GM23338 (cell line): ENCODE results near the gene MAPK8IP3. TPM values are rescaled to one million over a fixed set of nuclear protein-coding genes. Genes with fewer than 3 reads are reported as not detected.

ENCODE experiments used
- ATAC-seq: fragments of 200-7000 bp; cut with Tn5 transposase; 3 replicates; pipeline ENCODE4 v1.9.1; 2020
- DNase-seq: peaks from one replicate; pipeline ENCODE4 v3.0.0-alpha.2; 2015; ENCODE audit warnings: low spot score
- H2AFZ ChIP-seq: fragments of 200-600 bp; sonication (generic); 2 replicates; pipeline ENCODE4 v1.8.0; 2016; ENCODE audit warnings: antibody characterized with exemption, mild to moderate bottlenecking, moderate library complexity
- H3F3A ChIP-seq: fragments of 200-600 bp; sonication (generic); replicated peaks from 2 replicates; pipeline ENCODE4 v1.8.0; 2017; ENCODE audit warnings: antibody characterized with exemption, mixed run types, low read depth
- H3K27ac ChIP-seq: fragments of 200-600 bp; sonication (generic); 2 replicates; pipeline ENCODE4 v1.6.1; 2016; ENCODE audit warnings: low read depth
- H3K27me3 ChIP-seq: fragments of 200-600 bp; sonication (generic); 2 replicates; pipeline ENCODE4 v1.8.0; 2016; ENCODE audit warnings: mild to moderate bottlenecking, mixed run types, moderate library complexity; ENCODE audit not compliant: insufficient read depth
- H3K36me3 ChIP-seq: fragments of 200-600 bp; sonication (generic); 2 replicates; pipeline ENCODE4 v1.8.0; 2016; ENCODE audit warnings: mild to moderate bottlenecking; ENCODE audit not compliant: insufficient read depth
- H3K4me1 ChIP-seq: fragments of 200-600 bp; sonication (generic); 2 replicates; pipeline ENCODE4 v1.8.0; 2016; ENCODE audit warnings: mild to moderate bottlenecking, moderate library complexity; ENCODE audit not compliant: insufficient read depth
- H3K4me2 ChIP-seq: fragments of 200-600 bp; sonication (generic); 2 replicates; pipeline ENCODE4 v1.7.1; 2017; ENCODE audit warnings: mixed run types
- H3K4me3 ChIP-seq: fragments of 200-600 bp; sonication (generic); 2 replicates; pipeline ENCODE4 v1.6.1; 2016; ENCODE audit warnings: mixed run types
- H3K79me2 ChIP-seq: fragments of 200-600 bp; sonication (generic); replicated peaks from 2 replicates; pipeline ENCODE4 v1.8.0; 2017; ENCODE audit warnings: mild to moderate bottlenecking; ENCODE audit not compliant: insufficient read depth
- H3K9me2 ChIP-seq: fragments of 200-600 bp; sonication (generic); 2 replicates; pipeline ENCODE4 v1.8.0; 2017; ENCODE audit not compliant: insufficient read depth
- H4K20me1 ChIP-seq: fragments of 200-600 bp; sonication (generic); replicated peaks from 2 replicates; pipeline ENCODE4 v1.8.0; 2017; ENCODE audit warnings: mild to moderate bottlenecking; ENCODE audit not compliant: insufficient read depth
- H3K27ac Mint-ChIP-seq: 2 replicates; pipeline ENCODE4 v1.8.0; 2020; ENCODE audit warnings: inconsistent platforms, mild to moderate bottlenecking, moderate library complexity, mixed read lengths
- H3K27me3 Mint-ChIP-seq: 3 replicates; pipeline ENCODE4 v1.8.0; 2022; ENCODE audit warnings: low read depth, mild to moderate bottlenecking, moderate library complexity, mixed read lengths, inconsistent platforms; ENCODE audit not compliant: insufficient read depth, poor library complexity
- H3K36me3 Mint-ChIP-seq: 3 replicates; pipeline ENCODE4 v1.8.0; 2021; ENCODE audit warnings: low read depth, mild to moderate bottlenecking, inconsistent platforms, moderate library complexity, mixed read lengths
- H3K4me1 Mint-ChIP-seq: 3 replicates; pipeline ENCODE4 v1.8.0; 2020; ENCODE audit warnings: mild to moderate bottlenecking, inconsistent platforms, mixed read lengths
- H3K4me3 Mint-ChIP-seq: 3 replicates; pipeline ENCODE4 v1.8.0; 2021; ENCODE audit warnings: moderate library complexity, mild to moderate bottlenecking, inconsistent platforms, mixed read lengths
- H3K9me3 Mint-ChIP-seq: 3 replicates; pipeline ENCODE4 v1.8.0; 2020; ENCODE audit warnings: moderate library complexity, mild to moderate bottlenecking, inconsistent platforms, mixed read lengths
- CREB1 ChIP-seq: fragments of 250-450 bp; sonication (Bioruptor Pico); IDR thresholded peaks from 2 replicates; pipeline ENCODE4 v1.5.0; 2020; ENCODE audit warnings: low read depth, mild to moderate bottlenecking, moderate library complexity
- CTCF ChIP-seq, 2 experiments: fragments of 200-600 bp in 1 of 2; sonication (generic) in 1 of 2; conservative IDR thresholded peaks; 2 replicates each; pipeline versions ENCODE4 v1.5.1 to v1.6.1; 2016 to 2017; ENCODE audit warnings: antibody characterized with exemption in 2 of 2, low read depth in 2 of 2, mild to moderate bottlenecking in 2 of 2, moderate library complexity in 1 of 2
- ETS1 ChIP-seq: IDR thresholded peaks from 2 replicates; pipeline ENCODE4 v1.6.1; 2016; ENCODE audit warnings: antibody characterized with exemption
- EZH2 ChIP-seq: fragments of 200-600 bp; sonication (generic); IDR thresholded peaks from one replicate; pipeline ENCODE4 v1.8.0; 2017; ENCODE audit warnings: antibody characterized with exemption, mild to moderate bottlenecking, low read depth; ENCODE audit not compliant: unreplicated experiment
- EZH2phosphoT487 ChIP-seq: fragments of 200-600 bp; sonication (generic); IDR thresholded peaks from one replicate; pipeline ENCODE4 v1.8.1; 2018; ENCODE audit warnings: antibody characterized with exemption; ENCODE audit not compliant: unreplicated experiment
- JUNB ChIP-seq: IDR thresholded peaks from one replicate; pipeline ENCODE4 v1.6.1; 2016; ENCODE audit warnings: antibody characterized with exemption; ENCODE audit not compliant: unreplicated experiment
- NANOG ChIP-seq: IDR thresholded peaks from 2 replicates; pipeline ENCODE4 v1.6.1; 2016; ENCODE audit warnings: antibody characterized with exemption, borderline replicate concordance
- POLR2AphosphoS5 ChIP-seq: IDR thresholded peaks from 2 replicates; pipeline ENCODE4 v1.6.1; 2016; ENCODE audit warnings: antibody characterized with exemption, low read depth
- REST ChIP-seq: IDR thresholded peaks from one replicate; pipeline ENCODE4 v1.6.1; 2018; ENCODE audit warnings: antibody characterized with exemption; ENCODE audit not compliant: unreplicated experiment
- STAT1 ChIP-seq: IDR thresholded peaks from one replicate; pipeline ENCODE4 v1.6.1; 2016; ENCODE audit warnings: antibody characterized with exemption; ENCODE audit not compliant: unreplicated experiment
- ZNF114 ChIP-seq: fragments of 250-450 bp; sonication (Bioruptor Pico); IDR thresholded peaks from 2 replicates; pipeline ENCODE4 v1.5.0; 2020; ENCODE audit warnings: mild to moderate bottlenecking, moderate library complexity
- ZNF331 ChIP-seq: fragments of 250-450 bp; sonication (Bioruptor Pico); IDR thresholded peaks from 2 replicates; pipeline ENCODE4 v1.5.0; 2020; ENCODE audit warnings: low read depth, mild to moderate bottlenecking, moderate library complexity
- polyA plus RNA-seq: library from polyadenylated mRNA; unstranded; fragments of >200 nt; fragmentation: Nextera tagmentation; extraction: Ambion mirVana; gene quantifications from 2 replicates; pipeline ENCODE4 v1.2.1, GENCODE V29; 2016
- total RNA-seq: library from RNA; depleted of rRNA; stranded (reverse); fragments of >200 nt; shearing (Covaris generic); gene quantifications from 2 replicates; pipeline ENCODE4 v1.2.3, GENCODE V29; 2014
- TF ChIP-seq, protein P1 (sequence below): fragments of 250-450 bp; sonication (Bioruptor Pico); IDR thresholded peaks from 2 replicates; pipeline ENCODE4 v1.5.0; 2020; ENCODE audit warnings: mild to moderate bottlenecking, moderate library complexity

Gene MAPK8IP3
- total and polyA plus RNA-seq, 2 experiments from 2014 or later = 11.3 to 58.4 TPM

DNA sequence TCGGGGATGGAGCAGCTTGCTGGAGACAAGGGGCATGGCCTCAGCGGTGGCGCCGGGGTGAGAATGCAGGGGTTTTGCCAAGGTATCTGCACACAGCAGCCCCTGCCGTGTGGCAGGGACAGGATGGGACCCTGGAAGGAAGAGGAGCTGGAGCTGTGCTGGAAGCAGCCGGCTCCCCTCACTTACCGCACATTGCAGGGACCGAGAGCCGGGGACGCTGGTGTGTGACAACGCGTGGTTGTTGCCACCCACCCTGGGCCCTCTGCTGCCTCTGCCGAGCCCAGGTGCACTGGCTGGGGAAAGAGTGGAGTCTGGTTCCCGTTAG lies 79.8 kb downstream of the MAPK8IP3 start:
- H3K27ac ChIP-seq = no peak overlapping the region
- no peak overlapping the region for H2AFZ ChIP-seq
- no peaks in the 10 kb centered on the region for H3K9me2 ChIP-seq
- H3K4me1 Mint-ChIP-seq = peaks cover 5% of the 10 kb centered on the region
- H3K36me3 Mint-ChIP-seq = peaks cover 16% of the 10 kb centered on the region
- H3K27me3 ChIP-seq = no peaks in the 10 kb centered on the region
- no peaks in the 10 kb centered on the region for H3K36me3 ChIP-seq
- H3K4me2 ChIP-seq = no peak overlapping the region
- peaks cover 24% of the 10 kb centered on the region for H3K27me3 Mint-ChIP-seq
- H3K27ac Mint-ChIP-seq = no peak overlapping the region
- 0 out of 2 replicates have a peak, but pooled peaks cover 3% of the 10 kb centered on the region for H3F3A ChIP-seq
- peaks cover 10% of the 10 kb centered on the region; the same call in 2 of the 3 replicates for H3K9me3 Mint-ChIP-seq
- no peak overlapping the region for H3K4me3 Mint-ChIP-seq
- H3K4me3 ChIP-seq = no peak overlapping the region
- ATAC-seq (no peak), DNase-seq (no peak)
- peaks cover 35% of the 10 kb centered on the region for H3K79me2 ChIP-seq
- TF ChIP-seq CTCF (conservative IDR thresholded peaks at IDR 0.05; ENCODE audit: low read depth in 2 of 2) (no peak), CREB1 (CRISPR knock-in tag) (no peak), STAT1 (no peak), NANOG (no peak), JUNB (no peak), REST (no peak), ETS1 (no peak), EZH2 (no peak), POLR2AphosphoS5 (no peak), ZNF331 (CRISPR knock-in tag) (no peak), ZNF114 (CRISPR knock-in tag) (no peak), EZH2phosphoT487 (no peak)
- TF ChIP-seq, protein P1, sequence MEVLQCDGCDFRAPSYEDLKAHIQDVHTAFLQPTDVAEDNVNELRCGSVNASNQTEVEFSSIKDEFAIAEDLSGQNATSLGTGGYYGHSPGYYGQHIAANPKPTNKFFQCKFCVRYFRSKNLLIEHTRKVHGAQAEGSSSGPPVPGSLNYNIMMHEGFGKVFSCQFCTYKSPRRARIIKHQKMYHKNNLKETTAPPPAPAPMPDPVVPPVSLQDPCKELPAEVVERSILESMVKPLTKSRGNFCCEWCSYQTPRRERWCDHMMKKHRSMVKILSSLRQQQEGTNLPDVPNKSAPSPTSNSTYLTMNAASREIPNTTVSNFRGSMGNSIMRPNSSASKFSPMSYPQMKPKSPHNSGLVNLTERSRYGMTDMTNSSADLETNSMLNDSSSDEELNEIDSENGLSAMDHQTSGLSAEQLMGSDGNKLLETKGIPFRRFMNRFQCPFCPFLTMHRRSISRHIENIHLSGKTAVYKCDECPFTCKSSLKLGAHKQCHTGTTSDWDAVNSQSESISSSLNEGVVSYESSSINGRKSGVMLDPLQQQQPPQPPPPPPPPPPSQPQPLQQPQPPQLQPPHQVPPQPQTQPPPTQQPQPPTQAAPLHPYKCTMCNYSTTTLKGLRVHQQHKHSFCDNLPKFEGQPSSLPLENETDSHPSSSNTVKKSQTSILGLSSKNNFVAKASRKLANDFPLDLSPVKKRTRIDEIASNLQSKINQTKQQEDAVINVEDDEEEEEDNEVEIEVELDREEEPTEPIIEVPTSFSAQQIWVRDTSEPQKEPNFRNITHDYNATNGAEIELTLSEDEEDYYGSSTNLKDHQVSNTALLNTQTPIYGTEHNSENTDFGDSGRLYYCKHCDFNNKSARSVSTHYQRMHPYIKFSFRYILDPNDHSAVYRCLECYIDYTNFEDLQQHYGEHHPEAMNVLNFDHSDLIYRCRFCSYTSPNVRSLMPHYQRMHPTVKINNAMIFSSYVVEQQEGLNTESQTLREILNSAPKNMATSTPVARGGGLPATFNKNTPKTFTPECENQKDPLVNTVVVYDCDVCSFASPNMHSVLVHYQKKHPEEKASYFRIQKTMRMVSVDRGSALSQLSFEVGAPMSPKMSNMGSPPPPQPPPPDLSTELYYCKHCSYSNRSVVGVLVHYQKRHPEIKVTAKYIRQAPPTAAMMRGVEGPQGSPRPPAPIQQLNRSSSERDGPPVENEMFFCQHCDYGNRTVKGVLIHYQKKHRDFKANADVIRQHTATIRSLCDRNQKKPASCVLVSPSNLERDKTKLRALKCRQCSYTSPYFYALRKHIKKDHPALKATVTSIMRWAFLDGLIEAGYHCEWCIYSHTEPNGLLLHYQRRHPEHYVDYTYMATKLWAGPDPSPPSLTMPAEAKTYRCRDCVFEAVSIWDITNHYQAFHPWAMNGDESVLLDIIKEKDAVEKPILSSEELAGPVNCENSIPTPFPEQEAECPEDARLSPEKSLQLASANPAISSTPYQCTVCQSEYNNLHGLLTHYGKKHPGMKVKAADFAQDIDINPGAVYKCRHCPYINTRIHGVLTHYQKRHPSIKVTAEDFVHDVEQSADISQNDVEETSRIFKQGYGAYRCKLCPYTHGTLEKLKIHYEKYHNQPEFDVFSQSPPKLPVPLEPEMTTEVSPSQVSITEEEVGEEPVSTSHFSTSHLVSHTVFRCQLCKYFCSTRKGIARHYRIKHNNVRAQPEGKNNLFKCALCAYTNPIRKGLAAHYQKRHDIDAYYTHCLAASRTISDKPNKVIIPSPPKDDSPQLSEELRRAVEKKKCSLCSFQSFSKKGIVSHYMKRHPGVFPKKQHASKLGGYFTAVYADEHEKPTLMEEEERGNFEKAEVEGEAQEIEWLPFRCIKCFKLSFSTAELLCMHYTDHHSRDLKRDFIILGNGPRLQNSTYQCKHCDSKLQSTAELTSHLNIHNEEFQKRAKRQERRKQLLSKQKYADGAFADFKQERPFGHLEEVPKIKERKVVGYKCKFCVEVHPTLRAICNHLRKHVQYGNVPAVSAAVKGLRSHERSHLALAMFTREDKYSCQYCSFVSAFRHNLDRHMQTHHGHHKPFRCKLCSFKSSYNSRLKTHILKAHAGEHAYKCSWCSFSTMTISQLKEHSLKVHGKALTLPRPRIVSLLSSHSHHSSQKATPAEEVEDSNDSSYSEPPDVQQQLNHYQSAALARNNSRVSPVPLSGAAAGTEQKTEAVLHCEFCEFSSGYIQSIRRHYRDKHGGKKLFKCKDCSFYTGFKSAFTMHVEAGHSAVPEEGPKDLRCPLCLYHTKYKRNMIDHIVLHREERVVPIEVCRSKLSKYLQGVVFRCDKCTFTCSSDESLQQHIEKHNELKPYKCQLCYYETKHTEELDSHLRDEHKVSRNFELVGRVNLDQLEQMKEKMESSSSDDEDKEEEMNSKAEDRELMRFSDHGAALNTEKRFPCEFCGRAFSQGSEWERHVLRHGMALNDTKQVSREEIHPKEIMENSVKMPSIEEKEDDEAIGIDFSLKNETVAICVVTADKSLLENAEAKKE (CRISPR knock-in tag) = no peak
- peaks cover 4% of the 10 kb centered on the region; the same call in 1 of the 2 replicates for H3K4me1 ChIP-seq
- peaks cover 16% of the 10 kb centered on the region for H4K20me1 ChIP-seq
